D721Med (cell line): ENCODE data around the gene TTC7B.
A peak's percentile ranks its signal among the peaks of the same experiment; 100 is the strongest.

Experiments used
- DNase-seq: peaks from one replicate; pipeline ENCODE4 v3.0.0; 2011; ENCODE audit warnings: low spot score; ENCODE audit not compliant: insufficient read length
- FAIRE-seq: peaks from 2 replicates; lab custom pipeline; 2011; peaks lifted over from hg19 to GRCh38; lab: Jason Lieb, UNC
- CTCF ChIP-seq: IDR thresholded peaks from 2 replicates; pipeline ENCODE4 v1.5.1; 2012; ENCODE audit warnings: mild to moderate bottlenecking, control low read depth; ENCODE audit not compliant: insufficient read depth; ENCODE audit errors: missing control alignments

TTC7B gene

GRCh38 chr14:90665321-90666000 lies 150.8 kb downstream of the TTC7B start:
- TF ChIP-seq CTCF, result no peak
- FAIRE-seq (no peak), DNase-seq (no peak)

- peak; percentile 80 for FAIRE-seq
- no peak for TF ChIP-seq CTCF
- no peak for DNase-seq
Observed at GRCh38 chr14:90664911-90665310, 151.3 kb downstream of the TTC7B start.

- FAIRE-seq (no peak), DNase-seq (no peak)
- TF ChIP-seq CTCF, result no peak
Observed at GRCh38 chr14:90663680-90664079, 152.6 kb downstream of the TTC7B start.

- DNase-seq (no peak), FAIRE-seq (no peak)
- TF ChIP-seq CTCF, result no peak
Observed at GRCh38 chr14:90663140-90663539, 153.1 kb downstream of the TTC7B start.

- no peak for TF ChIP-seq CTCF
- FAIRE-seq, result no peak
- DNase-seq, result no peak
Observed at GRCh38 chr14:90661866-90662265, 154.4 kb downstream of the TTC7B start.

- DNase-seq, result no peak
- FAIRE-seq, result no peak
- TF ChIP-seq CTCF, result no peak
Observed at GRCh38 chr14:90660865-90661570, 155.2 kb downstream of the TTC7B start.

GRCh38 chr14:90659156-90659555 lies 157.1 kb downstream of the TTC7B start:
- TF ChIP-seq CTCF, result no peak
- FAIRE-seq (no peak), DNase-seq (no peak)
